HG03064 (cell line): ENCODE measurements around the gene SIT1.

Experiments
- ATAC-seq: cut with Tn5 transposase; IDR thresholded peaks from one replicate; pipeline ENCODE4 v1.9.1; 2021; ENCODE audit warnings: low read depth; ENCODE audit not compliant: unreplicated experiment

The SIT1 gene

DNA sequence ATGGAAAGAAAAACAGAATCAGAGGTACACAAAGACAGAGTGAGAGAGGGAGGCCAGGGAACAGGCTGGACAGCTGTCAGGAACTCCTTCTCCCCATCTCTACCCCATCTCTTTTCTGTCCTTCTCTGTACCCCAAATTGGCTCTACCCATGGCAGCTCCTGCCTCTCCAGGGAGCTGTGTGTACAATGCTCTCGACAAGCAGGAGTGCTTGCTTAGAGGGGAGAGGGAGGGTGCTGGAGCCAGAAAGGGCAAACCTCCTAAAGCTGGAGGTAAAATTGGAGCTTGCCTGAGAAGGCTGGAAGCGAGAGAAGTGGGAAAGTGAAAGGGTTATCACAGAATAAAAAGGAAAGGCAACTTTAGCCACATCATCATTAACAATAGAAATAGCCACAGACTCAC is 32.6 kb upstream of the SIT1 start:
- ATAC-seq, result no peak

DNA sequence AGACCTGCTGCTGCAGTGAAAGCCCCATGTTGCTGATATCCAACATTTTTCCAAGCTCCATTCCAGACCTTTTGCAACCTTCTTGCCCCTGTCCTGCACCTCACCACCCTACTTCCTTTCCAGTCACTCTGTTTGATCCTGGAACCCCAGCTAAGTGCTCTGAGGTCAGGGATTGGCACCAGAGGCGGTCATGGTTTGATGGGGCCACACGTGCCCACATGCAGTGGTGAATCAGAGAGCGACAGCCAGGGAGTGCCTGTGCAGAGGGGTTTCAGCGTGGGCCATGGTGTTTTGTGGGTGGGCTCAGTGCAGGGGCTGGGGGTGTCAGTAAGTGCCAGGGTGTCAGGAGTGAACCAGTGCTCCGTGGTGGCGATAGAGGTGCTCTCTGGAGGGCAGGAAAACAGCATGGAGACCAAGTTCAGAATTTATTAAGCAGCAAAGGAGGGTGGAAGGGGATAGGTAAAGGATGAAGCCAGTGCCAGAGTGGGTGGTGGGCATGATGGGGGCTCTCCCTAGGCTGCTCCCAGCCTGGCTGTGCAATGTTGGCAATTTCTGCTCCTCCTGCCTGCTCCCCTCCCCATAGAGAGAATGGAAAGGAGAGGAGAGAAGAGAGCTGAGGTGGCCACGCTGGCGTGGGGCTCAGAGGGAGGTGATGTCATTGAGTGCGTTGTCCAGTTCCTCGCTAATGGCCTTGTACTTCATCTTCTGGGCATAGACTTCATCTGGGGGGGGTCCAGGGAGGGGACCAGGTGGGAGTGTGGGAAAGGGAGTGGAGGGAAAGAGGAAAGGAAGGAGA is 32.0 kb upstream of the SIT1 start:
- no peak for ATAC-seq

DNA sequence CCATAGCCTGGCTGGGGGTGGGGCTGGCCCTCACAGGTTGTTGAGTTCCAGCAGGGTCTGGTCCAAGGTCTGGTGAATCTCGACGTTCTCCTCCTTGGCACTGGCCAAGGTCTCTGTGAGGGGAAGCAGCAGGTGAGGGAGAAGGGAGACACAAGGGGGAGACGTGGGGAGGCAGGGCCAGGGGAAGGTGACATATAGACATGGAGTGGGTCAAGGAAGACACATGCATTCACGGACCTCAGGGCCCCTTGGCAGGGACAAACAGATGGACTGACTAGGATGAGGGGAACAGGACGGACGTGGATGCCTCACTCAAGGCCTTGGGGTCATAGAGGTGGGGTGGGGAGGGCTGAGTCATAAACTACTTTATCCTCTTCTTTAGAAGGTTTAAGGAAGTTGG is 31.3 kb upstream of the SIT1 start:
- no peak for ATAC-seq

DNA sequence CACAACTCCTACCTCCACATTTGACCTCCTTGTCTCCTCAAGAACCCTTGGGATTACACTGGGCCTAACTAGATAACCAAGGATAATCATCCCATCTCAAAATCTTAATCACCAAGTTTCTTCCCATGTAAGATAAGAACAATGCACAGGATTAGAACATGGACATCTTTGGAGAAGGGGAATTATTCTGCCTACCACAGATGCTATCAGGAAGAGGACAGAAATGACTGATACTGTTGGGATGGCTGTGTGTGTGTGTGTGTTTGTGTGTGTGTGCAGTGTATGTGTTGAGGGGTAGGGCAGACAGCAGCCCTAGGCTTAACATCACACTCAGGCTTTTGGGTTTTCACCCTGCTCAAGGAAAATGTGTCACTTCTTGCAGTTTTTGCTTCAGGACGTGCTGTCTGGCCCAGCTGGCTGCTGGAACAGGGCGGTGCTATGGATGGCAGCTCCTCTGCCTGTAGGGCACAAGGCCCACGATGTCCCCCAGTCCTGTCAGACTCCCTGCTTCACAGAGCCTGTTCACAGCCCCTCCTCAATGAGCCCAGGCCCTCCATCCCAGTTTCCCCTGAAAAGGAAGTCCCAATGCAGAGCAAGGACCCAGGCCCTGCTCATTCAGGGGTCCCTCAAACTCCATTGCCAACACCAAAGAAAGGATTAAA is 30.7 kb upstream of the SIT1 start:
- ATAC-seq, result no peak

- no peak for ATAC-seq
These were observed 29.8 kb upstream of the SIT1 start for GRCh38 chr9:35680331-35681105.

DNA sequence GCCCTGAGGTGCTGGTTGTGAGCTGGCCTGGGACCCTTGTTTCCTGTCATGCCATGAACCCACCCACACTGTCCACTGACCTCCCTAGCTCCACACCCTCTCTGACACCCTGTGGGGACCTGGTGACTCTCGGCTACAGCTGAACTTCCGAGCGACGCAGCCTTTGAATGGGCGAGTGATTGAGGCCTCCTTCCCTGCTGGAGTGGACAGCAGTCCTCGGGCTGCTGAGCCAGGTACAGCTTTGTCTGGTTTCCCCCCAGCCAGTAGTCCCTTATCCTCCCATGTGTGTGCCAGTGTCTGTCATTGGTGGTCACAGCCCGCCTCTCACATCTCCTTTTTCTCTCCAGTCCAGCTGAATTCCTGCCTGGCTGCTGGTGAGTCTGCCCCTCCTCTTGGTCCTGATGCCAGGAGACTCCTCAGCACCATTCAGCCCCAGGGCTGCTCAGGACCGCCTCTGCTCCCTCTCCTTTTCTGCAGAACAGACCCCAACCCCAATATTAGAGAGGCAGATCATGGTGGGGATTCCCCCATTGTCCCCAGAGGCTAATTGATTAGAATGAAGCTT is 29.1 kb upstream of the SIT1 start:
- ATAC-seq, result no peak

DNA sequence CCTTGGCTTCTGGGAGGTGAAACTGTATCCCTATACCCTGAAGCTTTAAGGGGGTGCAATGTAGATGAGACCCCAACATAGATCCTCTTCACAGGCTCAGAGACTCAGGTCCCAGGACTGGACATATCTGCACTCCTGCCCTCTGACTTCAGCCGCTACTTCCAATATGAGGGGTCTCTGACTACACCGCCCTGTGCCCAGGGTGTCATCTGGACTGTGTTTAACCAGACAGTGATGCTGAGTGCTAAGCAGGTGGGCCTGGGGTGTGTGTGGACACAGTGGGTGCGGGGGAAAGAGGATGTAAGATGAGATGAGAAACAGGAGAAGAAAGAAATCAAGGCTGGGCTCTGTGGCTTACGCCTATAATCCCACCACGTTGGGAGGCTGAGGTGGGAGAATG is 28.4 kb upstream of the SIT1 start:
- no peak for ATAC-seq

GRCh38 chr9:35675732-35676392 is 25.1 kb upstream of the SIT1 start:
- no peak for ATAC-seq

DNA sequence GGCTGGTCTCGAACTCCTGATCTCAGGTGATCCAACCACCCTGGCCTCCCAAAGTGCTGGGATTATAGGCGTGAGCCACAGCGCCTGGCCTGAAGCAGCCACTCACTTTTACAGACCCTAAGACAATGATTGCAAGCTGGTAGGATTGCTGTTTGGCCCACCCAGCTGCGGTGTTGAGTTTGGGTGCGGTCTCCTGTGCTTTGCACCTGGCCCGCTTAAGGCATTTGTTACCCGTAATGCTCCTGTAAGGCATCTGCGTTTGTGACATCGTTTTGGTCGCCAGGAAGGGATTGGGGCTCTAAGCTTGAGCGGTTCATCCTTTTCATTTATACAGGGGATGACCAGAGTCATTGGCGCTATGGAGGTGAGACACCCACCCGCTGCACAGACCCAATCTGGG is 24.5 kb upstream of the SIT1 start:
- ATAC-seq, result no peak

GRCh38 chr9:35674025-35674361 is 23.3 kb upstream of the SIT1 start:
- no peak for ATAC-seq

GRCh38 chr9:35673132-35674024 is 22.6 kb upstream of the SIT1 start, which contains the start of gene CA9:
TSS of gene CA9 (plus strand) at chr9:35673928. CDS start at chr9:35673960, 32 bp downstream.
- no peak for ATAC-seq

DNA sequence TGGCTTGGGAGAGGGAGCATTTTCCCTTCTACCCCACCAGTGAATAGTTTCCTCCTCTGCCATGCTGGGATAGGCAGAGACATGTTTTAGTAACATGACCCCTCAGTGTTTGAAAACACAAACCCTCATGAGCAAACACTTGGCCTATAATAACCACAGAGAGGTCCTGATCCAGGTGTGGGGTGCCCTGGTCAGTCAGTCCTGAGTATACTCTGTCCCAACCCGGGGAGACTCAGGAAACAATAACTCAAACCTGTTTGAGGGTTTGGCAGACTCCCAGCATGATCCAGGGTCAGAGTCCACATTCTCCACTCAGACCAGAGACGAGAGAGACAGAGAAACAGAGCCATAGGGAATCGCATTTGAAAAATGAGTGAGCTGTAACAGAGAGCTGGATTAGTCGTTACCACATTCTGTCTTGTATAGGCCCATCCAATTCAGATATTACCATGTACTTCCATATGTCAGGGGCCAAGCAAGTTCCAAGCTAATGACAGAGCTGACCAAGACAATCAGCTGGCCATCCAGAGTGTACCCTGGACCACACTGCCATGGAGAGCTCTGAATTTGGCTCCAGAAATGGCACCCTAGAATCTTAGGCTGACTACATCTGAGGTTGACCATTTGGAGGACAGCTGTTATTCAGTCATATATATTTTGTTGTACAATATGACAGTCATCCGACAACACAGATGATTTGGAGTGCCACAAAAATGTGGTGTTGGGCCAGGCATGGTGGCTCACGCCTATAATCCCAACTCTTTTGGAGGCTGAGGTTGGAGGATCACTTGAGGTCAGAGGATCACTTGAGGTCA is 18.8 kb upstream of the SIT1 start:
- no peak for ATAC-seq

GRCh38 chr9:35667939-35668338 is 17.2 kb upstream of the SIT1 start:
- no peak for ATAC-seq

- ATAC-seq, result no peak
These were observed 15.8 kb upstream of the SIT1 start for GRCh38 chr9:35666549-35666948.

DNA sequence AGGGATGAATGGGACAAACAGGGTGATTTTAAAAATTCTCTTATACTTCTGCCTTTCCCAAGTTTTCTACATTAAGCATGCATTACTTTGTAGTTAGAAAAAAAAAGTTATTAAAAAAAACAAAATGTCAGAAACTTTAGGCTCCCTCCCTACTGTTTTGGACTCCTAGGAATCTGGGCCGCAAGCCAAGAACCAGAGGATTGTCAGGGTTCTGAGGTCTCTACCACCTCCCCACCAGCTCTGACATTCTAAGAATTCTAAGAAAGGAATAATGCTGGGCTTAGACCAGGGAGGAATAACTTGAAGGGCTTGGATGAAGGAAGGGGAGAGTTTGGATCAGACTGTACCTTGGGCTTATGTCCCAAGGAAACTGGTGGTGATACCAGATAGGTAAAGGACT is 15.3 kb upstream of the SIT1 start:
- no peak for ATAC-seq

DNA sequence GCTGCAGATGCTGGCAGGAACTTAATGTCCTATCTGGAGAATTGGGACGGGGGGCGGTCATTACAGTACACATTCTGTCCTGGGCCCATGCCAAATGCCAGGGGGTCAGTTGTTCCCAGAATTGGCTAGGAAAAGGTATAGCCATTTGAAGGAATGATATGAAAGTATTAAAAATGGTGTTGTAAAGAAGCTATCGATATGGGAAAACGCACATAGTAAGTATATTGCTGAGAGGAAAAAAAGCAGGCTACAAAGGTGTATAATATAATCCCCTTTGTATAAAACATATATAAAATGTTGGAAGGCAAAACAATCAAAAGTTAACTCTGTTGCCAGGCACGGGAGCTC is 14.7 kb upstream of the SIT1 start:
- no peak for ATAC-seq

GRCh38 chr9:35664531-35665470 is 14.1 kb upstream of the SIT1 start, which contains the start of gene ARHGEF39:
TSS of gene ARHGEF39 (minus strand) at chr9:35665195. CDS start at chr9:35665169, 26 bp downstream.
- ATAC-seq, result peak; percentile 45

GRCh38 chr9:35662437-35662836 is 11.7 kb upstream of the SIT1 start:
- ATAC-seq, result no peak
